Dendritic cell treated with granulocyte-macrophage colony-stimulating factor and Interleukin-4, amounts not matched to agents 40 ng/mL and 50 ng/mL, for 4 days (primary cell): ENCODE data around the gene THAP11.
"Not testable (repeated sequence)": the region's sequence is repeated elsewhere in the genome, so short reads cannot be mapped to it uniquely, and the experiment has no call there.

Experiments used
- H3K27ac Mint-ChIP-seq: one replicate; pipeline ENCODE4 v1.8.0; 2022; ENCODE audit warnings: mild to moderate bottlenecking, mixed read lengths
- H3K27me3 Mint-ChIP-seq: one replicate; pipeline ENCODE4 v1.8.0; 2022; ENCODE audit warnings: mild to moderate bottlenecking, mixed read lengths
- H3K36me3 Mint-ChIP-seq: one replicate; pipeline ENCODE4 v1.8.0; 2022; ENCODE audit warnings: low read depth, mixed read lengths
- H3K4me1 Mint-ChIP-seq: one replicate; pipeline ENCODE4 v1.8.0; 2022; ENCODE audit warnings: low read depth, mixed read lengths
- H3K4me3 Mint-ChIP-seq: one replicate; pipeline ENCODE4 v1.8.0; 2022; ENCODE audit warnings: mild to moderate bottlenecking, moderate library complexity, mixed read lengths
- H3K9me3 Mint-ChIP-seq: one replicate; pipeline ENCODE4 v1.8.0; 2022; ENCODE audit warnings: mixed read lengths
- intact Hi-C: fragments of 100-400 bp; cut with micrococcal nuclease; formaldehyde crosslinking; loops from one replicate; pipeline ENCODE4 v1.15.0; 2022

THAP11 gene

GRCh38 chr16:67861877-67862276 is 19.8 kb downstream of the THAP11 start:
- H3K4me3 Mint-ChIP-seq, result no peak overlapping the region
- H3K4me1 Mint-ChIP-seq, result peaks cover 49% of the 10 kb centered on the region
- intact Hi-C loops, result no loop called here
- no peak overlapping the region for H3K27ac Mint-ChIP-seq
- peaks cover 52% of the 10 kb centered on the region for H3K36me3 Mint-ChIP-seq
- H3K27me3 Mint-ChIP-seq, result no peaks in the 10 kb centered on the region
- no peaks in the 10 kb centered on the region for H3K9me3 Mint-ChIP-seq

GRCh38 chr16:67862623-67863583 is 20.8 kb downstream of the THAP11 start:
- no peaks in the 10 kb centered on the region for H3K27me3 Mint-ChIP-seq
- peaks cover 63% of the 10 kb centered on the region for H3K36me3 Mint-ChIP-seq
- intact Hi-C loops, result no loop called here
- H3K9me3 Mint-ChIP-seq, result no peaks in the 10 kb centered on the region
- H3K4me1 Mint-ChIP-seq, result peaks cover 39% of the 10 kb centered on the region
- no peak overlapping the region for H3K27ac Mint-ChIP-seq
- H3K4me3 Mint-ChIP-seq, result no peak overlapping the region

- Mint-ChIP-seq H3K36me3 (peaks cover 74% of the 10 kb centered on the region), H3K4me1 (peaks cover 28% of the 10 kb centered on the region)
- H3K27me3 Mint-ChIP-seq, H3K27ac Mint-ChIP-seq, H3K9me3 Mint-ChIP-seq, H3K4me3 Mint-ChIP-seq, intact Hi-C loops: not testable (repeated sequence)
Measured at GRCh38 chr16:67864044-67864443, 21.9 kb downstream of the THAP11 start.

- H3K36me3 Mint-ChIP-seq, result peaks cover 80% of the 10 kb centered on the region
- no peak overlapping the region for H3K4me3 Mint-ChIP-seq
- intact Hi-C loops, result no loop called here
- H3K4me1 Mint-ChIP-seq, result peaks cover 28% of the 10 kb centered on the region
- H3K27ac Mint-ChIP-seq, result no peak overlapping the region
- H3K27me3 Mint-ChIP-seq, result no peaks in the 10 kb centered on the region
- no peaks in the 10 kb centered on the region for H3K9me3 Mint-ChIP-seq
Measured at GRCh38 chr16:67864594-67864993, 22.5 kb downstream of the THAP11 start.

GRCh38 chr16:67865318-67865717 is 23.2 kb downstream of the THAP11 start:
- Mint-ChIP-seq H3K4me3 (no peak overlapping the region), H3K36me3 (peaks cover 83% of the 10 kb centered on the region), H3K27me3 (no peaks in the 10 kb centered on the region), H3K4me1 (peaks cover 24% of the 10 kb centered on the region), H3K27ac (no peak overlapping the region), H3K9me3 (no peaks in the 10 kb centered on the region)
- intact Hi-C loops, result loop anchor here (1.0 kb wide), 2 partner anchors 49 to 192 kb away; no protein-coding TSS in a partner anchor

GRCh38 chr16:67868290-67868689 is 26.2 kb downstream of the THAP11 start:
- H3K4me1 Mint-ChIP-seq, result peaks cover 30% of the 10 kb centered on the region
- H3K9me3 Mint-ChIP-seq, result no peaks in the 10 kb centered on the region
- H3K4me3 Mint-ChIP-seq, result no peak overlapping the region
- H3K27me3 Mint-ChIP-seq, result no peaks in the 10 kb centered on the region
- peaks cover 80% of the 10 kb centered on the region for H3K36me3 Mint-ChIP-seq
- no peak overlapping the region for H3K27ac Mint-ChIP-seq
- intact Hi-C loops, result no loop called here

- no peaks in the 10 kb centered on the region for H3K27me3 Mint-ChIP-seq
- no peak overlapping the region for H3K4me3 Mint-ChIP-seq
- no peak overlapping the region for H3K27ac Mint-ChIP-seq
- H3K9me3 Mint-ChIP-seq, result no peaks in the 10 kb centered on the region
- intact Hi-C loops, result loop anchor here (10.0 kb wide), 1 partner anchor 65 kb away; the partner anchor contains the start of genes CTRL and PSMB10
- peaks cover 82% of the 10 kb centered on the region for H3K36me3 Mint-ChIP-seq
- peaks cover 41% of the 10 kb centered on the region for H3K4me1 Mint-ChIP-seq
Measured at GRCh38 chr16:67869653-67870052, 27.5 kb downstream of the THAP11 start.

GRCh38 chr16:67871256-67871655 is 29.1 kb downstream of the THAP11 start:
- intact Hi-C loops, result loop anchor here (10.0 kb wide), 1 partner anchor 64 kb away; the partner anchor contains the start of genes CTRL and PSMB10
- Mint-ChIP-seq H3K4me1 (peaks cover 52% of the 10 kb centered on the region), H3K27ac (peak overlapping the region; percentile 86), H3K4me3 (no peak overlapping the region), H3K9me3 (no peaks in the 10 kb centered on the region), H3K27me3 (no peaks in the 10 kb centered on the region), H3K36me3 (peaks cover 79% of the 10 kb centered on the region)

- H3K27ac Mint-ChIP-seq, result peak overlapping the region; percentile 86
- H3K27me3 Mint-ChIP-seq, result no peaks in the 10 kb centered on the region
- H3K36me3 Mint-ChIP-seq, result peaks cover 79% of the 10 kb centered on the region
- H3K9me3 Mint-ChIP-seq, result no peaks in the 10 kb centered on the region
- peaks cover 57% of the 10 kb centered on the region for H3K4me1 Mint-ChIP-seq
- intact Hi-C loops, result loop anchor here (2.0 to 10.0 kb wide), 2 partner anchors 25 to 63 kb away; partner anchors contain the start of genes CENPT, CTRL, NUTF2 and PSMB10
- H3K4me3 Mint-ChIP-seq, result peak overlapping the region; percentile 90
Measured at GRCh38 chr16:67872131-67872630, 30.1 kb downstream of the THAP11 start.

GRCh38 chr16:67872631-67873434 is 30.7 kb downstream of the THAP11 start, which contains the start of gene EDC4:
TSS of gene EDC4 (plus strand) at chr16:67873052. CDS start at chr16:67873262, 210 bp downstream.
- H3K4me1 Mint-ChIP-seq, result peaks cover 64% of the 10 kb centered on the region

GRCh38 chr16:67873435-67874370 is 31.6 kb downstream of the THAP11 start:
- Mint-ChIP-seq H3K9me3 (no peaks in the 10 kb centered on the region), H3K27me3 (no peaks in the 10 kb centered on the region), H3K4me3 (peak overlapping the region; percentile 90), H3K4me1 (peaks cover 66% of the 10 kb centered on the region), H3K36me3 (peaks cover 79% of the 10 kb centered on the region), H3K27ac (peak overlapping the region; percentile 86)
- intact Hi-C loops, result loop anchor here (2.0 to 10.0 kb wide), 2 partner anchors 27 to 61 kb away; partner anchors contain the start of genes CENPT, CTRL, NUTF2 and PSMB10

More at GRCh38 chr16:67872631-67873434, 30.7 kb downstream of the THAP11 start, which contains the start of gene EDC4:
- no peaks in the 10 kb centered on the region for H3K27me3 Mint-ChIP-seq
- peak within 1 kb of the TSS; percentile 90 for H3K4me3 Mint-ChIP-seq
- H3K9me3 Mint-ChIP-seq, result no peaks in the 10 kb centered on the region
- intact Hi-C loops, result loop anchor here (2.0 to 10.0 kb wide), 2 partner anchors 26 to 62 kb away; partner anchors contain the start of genes CENPT, CTRL, NUTF2 and PSMB10
- peak within 1 kb of the TSS; percentile 86 for H3K27ac Mint-ChIP-seq
- peaks cover 79% of the 10 kb centered on the region for H3K36me3 Mint-ChIP-seq

- Mint-ChIP-seq H3K9me3 (no peaks in the 10 kb centered on the region), H3K4me3 (peak overlapping the region; percentile 90), H3K36me3 (peaks cover 79% of the 10 kb centered on the region), H3K4me1 (peaks cover 66% of the 10 kb centered on the region), H3K27me3 (no peaks in the 10 kb centered on the region), H3K27ac (peak overlapping the region; percentile 86)
- intact Hi-C loops, result loop anchor here (10.0 kb wide), 1 partner anchor 60 kb away; the partner anchor contains the start of genes CTRL and PSMB10
Measured at GRCh38 chr16:67874372-67874771, 32.3 kb downstream of the THAP11 start.
